Measurements from ENCODE around the gene DEPDC7. TPM values are rescaled to one million over a fixed set of nuclear protein-coding genes. Genes with fewer than 3 reads are reported as not detected.

The DEPDC7 gene
- total and polyA plus RNA-seq, 2 of the 8 experiments (the other 6 are each of a cell fraction or from before 2014, with no cell fraction given): 3.1 to 7.6 TPM

- TF ChIP-seq CTCF (IDR thresholded peaks at IDR 0.05; ENCODE audit: control extremely low read depth in 1 of 3, insufficient read depth in 1 of 3, low read depth in 1 of 3, low read length in 3 of 3) (no peak), NRF1 (IDR thresholded peaks at IDR 0.05; ENCODE audit: low read depth, low read length) (no peak), KDM5A (IDR thresholded peaks at IDR 0.05; ENCODE audit: low read length) (no peak), PHF8 (conservative IDR thresholded peaks at IDR 0.05; ENCODE audit: low read depth, low read length) (no peak), YY1 (IDR thresholded peaks at IDR 0.05; ENCODE audit: low read depth, low read length) (no peak), RNF2 (IDR thresholded peaks at IDR 0.05; ENCODE audit: borderline replicate concordance, low read depth, low read length, missing control alignments, poor library complexity, severe bottlenecking) (no peak), TAF7 (optimal IDR thresholded peaks at IDR 0.05; ENCODE audit: borderline replicate concordance, low read depth, low read length) (no peak)
Observed at GRCh38 chr11:33067294-33067693, 51.6 kb downstream of the DEPDC7 start (continued).

Measured in H1 (cell line).